Activated CD8-positive, alpha-beta memory T cell treated with anti-CD3 and anti-CD28 coated beads, Interleukin-2, amount 50 U/mL, for 1 hour (primary cell): Measurements from ENCODE around the gene ADGRB2.
A peak's percentile ranks its signal among the peaks of the same experiment; 100 is the strongest.

Experiments
- DNase-seq: peaks from one replicate; pipeline ENCODE4 v3.0.0-alpha.2; 2020; ENCODE audit errors: extremely low read depth

The ADGRB2 gene

GRCh38 chr1:31762726-31763670 is 1.1 kb downstream of the ADGRB2 start:
- DNase-seq = no peak

GRCh38 chr1:31762323-31762722 is 1.8 kb downstream of the ADGRB2 start:
- DNase-seq = no peak

- DNase-seq = no peak
Observed at GRCh38 chr1:31761883-31762282, 2.3 kb downstream of the ADGRB2 start.

GRCh38 chr1:31760471-31761470 is 3.4 kb downstream of the ADGRB2 start:
- peak; percentile 36 for DNase-seq

- DNase-seq = no peak
Observed at GRCh38 chr1:31759298-31760023, 4.7 kb downstream of the ADGRB2 start.

- DNase-seq = no peak
Observed at GRCh38 chr1:31758823-31759222, 5.3 kb downstream of the ADGRB2 start.

GRCh38 chr1:31757989-31758388 is 6.2 kb downstream of the ADGRB2 start:
- no peak for DNase-seq

- no peak for DNase-seq
Observed at GRCh38 chr1:31757204-31757679, 6.9 kb downstream of the ADGRB2 start.

GRCh38 chr1:31756578-31756977 is 7.6 kb downstream of the ADGRB2 start:
- no peak for DNase-seq

- DNase-seq = no peak
Observed at GRCh38 chr1:31755850-31756492, 8.2 kb downstream of the ADGRB2 start.

- DNase-seq = no peak
Observed at GRCh38 chr1:31755197-31755611, 8.9 kb downstream of the ADGRB2 start.

GRCh38 chr1:31754397-31754796 is 9.7 kb downstream of the ADGRB2 start:
- no peak for DNase-seq

- no peak for DNase-seq
Observed at GRCh38 chr1:31753707-31754349, 10.3 kb downstream of the ADGRB2 start.

GRCh38 chr1:31752952-31753475 is 11.1 kb downstream of the ADGRB2 start:
- no peak for DNase-seq

GRCh38 chr1:31752258-31752657 is 11.9 kb downstream of the ADGRB2 start:
- DNase-seq = no peak

- no peak for DNase-seq
Observed at GRCh38 chr1:31751822-31752241, 12.3 kb downstream of the ADGRB2 start.

GRCh38 chr1:31750858-31751510 is 13.2 kb downstream of the ADGRB2 start:
- DNase-seq = no peak

GRCh38 chr1:31749785-31750735 is 14.1 kb downstream of the ADGRB2 start:
- no peak for DNase-seq
